Measurements from ENCODE around the gene MRPL21. TPM values are rescaled to one million over a fixed set of nuclear protein-coding genes. Genes with fewer than 3 reads are reported as not detected.

The MRPL21 gene
- total and polyA plus RNA-seq, 2 of the 8 experiments (the other 6 are each of a cell fraction or from before 2014, with no cell fraction given): 102 to 107 TPM

DNA sequence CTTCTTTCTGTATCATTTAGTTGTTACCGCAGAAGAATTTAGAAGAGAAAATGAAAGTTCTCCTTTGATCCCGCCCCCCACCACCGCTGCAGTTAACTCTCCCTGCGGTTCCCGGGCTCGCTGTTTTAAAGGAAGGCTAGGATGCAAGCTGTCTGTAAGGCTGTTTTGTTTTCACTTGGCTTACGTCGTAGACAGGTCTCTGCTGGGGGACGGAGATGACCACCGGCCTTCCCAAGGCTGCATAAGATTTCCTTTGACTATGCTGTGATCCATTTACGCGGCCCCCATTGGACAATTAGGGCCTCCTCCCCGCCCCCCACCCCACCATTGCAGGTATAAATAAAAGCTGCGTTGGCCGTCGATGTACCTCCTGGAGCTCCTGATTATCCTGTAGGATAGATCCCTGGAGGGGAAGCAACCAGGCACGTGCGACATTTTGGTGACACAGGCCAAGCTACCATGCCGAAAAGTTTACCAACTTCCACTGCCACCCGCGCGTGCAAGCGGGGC, 60.5 kb downstream of the MRPL21 start:
- DNase-seq (ENCODE audit: low read depth in 1 of 2, low spot score in 2 of 2): no peak
- H4K5ac ChIP-seq (ENCODE audit: insufficient read length, low read depth, low read length): no peak overlapping the region
- no peak overlapping the region for H3K27ac ChIP-seq (ENCODE audit: low read depth, low read length)
- no peak overlapping the region for H2BK15ac ChIP-seq (ENCODE audit: low read length)
- H2AK5ac ChIP-seq (ENCODE audit: low read depth, low read length): no peak overlapping the region
- H3K18ac ChIP-seq (ENCODE audit: extremely low read depth, low read length): no peak overlapping the region
- no peak overlapping the region for H3K23ac ChIP-seq (ENCODE audit: insufficient read length)
- peaks cover 2 to 5% of the 10 kb centered on the region in 2 experiments for H4K20me1 ChIP-seq (replicated peaks in 1 of 2; ENCODE audit: control insufficient read depth in 1 of 2, insufficient read depth in 2 of 2, low read length in 2 of 2)
- H4K8ac ChIP-seq (ENCODE audit: extremely low read depth, insufficient read depth, low read length): no peak overlapping the region
- H2BK120ac ChIP-seq (replicated peaks; ENCODE audit: low read depth, low read length): no peak overlapping the region
- H2BK12ac ChIP-seq (ENCODE audit: low read depth, low read length): no peak overlapping the region
- no peak overlapping the region for H2AFZ ChIP-seq (ENCODE audit: low read length)
- no peaks in the 10 kb centered on the region for H3K79me1 ChIP-seq (ENCODE audit: low read depth, low read length)
- no peak overlapping the region for H3K9ac ChIP-seq (replicated peaks in 1 of 4; ENCODE audit: extremely low read depth in 1 of 4, low read depth in 3 of 4, low read length in 3 of 4)
- H3K4me3 ChIP-seq (ENCODE audit: extremely low read depth in 1 of 4, insufficient read depth in 2 of 4, low read depth in 3 of 4, low read length in 4 of 4): peak overlapping the region; percentile 4 to 55 (median 22); a peak in 6 of 8 replicates
- H3K36me3 ChIP-seq (ENCODE audit: control insufficient read depth in 2 of 4, insufficient read depth in 4 of 4, low read length in 3 of 4): no peaks in the 10 kb centered on the region
- ChIA-PET CTCF (ENCODE audit: partially characterized antibody) (interaction anchor here (0.6 to 3.4 kb wide), 10 partner anchors 11 to 815 kb away, joined by 3 to 11 read pairs (median 4); no protein-coding TSS in a partner anchor), POLR2A (ENCODE audit: partially characterized antibody) (interaction anchor here (0.9 to 3.2 kb wide), 5 partner anchors 11 to 157 kb away, joined by 3 to 11 read pairs (median 4); no protein-coding TSS in a partner anchor)
- no peak overlapping the region for H2BK5ac ChIP-seq (ENCODE audit: low read depth, low read length)
- peaks cover 27 to 66% (median 53%) of the 10 kb centered on the region in 4 experiments for H3K27me3 ChIP-seq (replicated peaks in 1 of 4; ENCODE audit: control insufficient read depth in 3 of 4, extremely low read depth in 1 of 4, insufficient read depth in 3 of 4, low read length in 3 of 4)
- H3K14ac ChIP-seq (ENCODE audit: insufficient read length): no peak overlapping the region
- H3K56ac ChIP-seq (replicated peaks; ENCODE audit: insufficient read length, low read depth, low read length): no peak overlapping the region
- H3K4me1 ChIP-seq (replicated peaks in 1 of 4; ENCODE audit: control insufficient read depth in 3 of 4, insufficient read depth in 4 of 4, low read length in 3 of 4): peaks cover 3 to 12% (median 7%) of the 10 kb centered on the region in 4 experiments; a peak in 6 of 7 replicates
- H2BK20ac ChIP-seq (ENCODE audit: low read length): no peak overlapping the region
- no peak overlapping the region for H3K4ac ChIP-seq (replicated peaks; ENCODE audit: insufficient read length, low read depth, low read length)
- no peaks in the 10 kb centered on the region for H3K79me2 ChIP-seq (ENCODE audit: control insufficient read depth in 1 of 2, insufficient read depth in 2 of 2, low read length in 2 of 2)
- peak overlapping the region; percentile 46 to 75 for H3K4me2 ChIP-seq (ENCODE audit: insufficient read depth in 1 of 2, low read depth in 2 of 2, low read length in 2 of 2)
- no peak overlapping the region for H4K91ac ChIP-seq (replicated peaks; ENCODE audit: insufficient read length, low read length)
- 0 out of 2 replicates have a peak, but pooled peaks have one; percentile 11 for TF ChIP-seq YY1 (IDR thresholded peaks at IDR 0.05; ENCODE audit: low read depth, low read length)
- no peak for TF ChIP-seq SIX5 (IDR thresholded peaks at IDR 0.05; ENCODE audit: low read depth, low read length)
- H3K23me2 ChIP-seq (ENCODE audit: low read depth, low read length): peaks cover 25% of the 10 kb centered on the region; the same call in 1 of the 2 replicates
- no peak for FAIRE-seq
- 10% methylated on average over 23 of the region's 23 CpGs; no CpG with 5 or more reads in 1 of the 2 experiments for WGBS, 2 experiments (ENCODE audit: extremely low coverage in 1 of 2, insufficient coverage in 1 of 2, insufficient read length in 1 of 2, insufficient replicate concordance in 2 of 2, low coverage in 1 of 2, low lambda C conversion rate in 2 of 2, missing lambda C conversion rate in 1 of 2)
- no peaks in the 10 kb centered on the region for H3K9me3 ChIP-seq (ENCODE audit: insufficient read depth in 2 of 2, low read depth in 1 of 2, low read length in 1 of 2)
